Stimulated activated CD4-positive, alpha-beta T cell treated with anti-CD3 and anti-CD28 coated beads, TNF-alpha, amount 100 ng/mL, for 4 hours (primary cell): ENCODE results near the gene CNDP1.
A peak's percentile ranks its signal among the peaks of the same experiment; 100 is the strongest.
"Not testable (repeated sequence)": the region's sequence is repeated elsewhere in the genome, so short reads cannot be mapped to it uniquely, and the experiment has no call there.

Experiments
- DNase-seq, 3 experiments: peaks; one replicate each; pipeline ENCODE4 v3.0.0-alpha.2; 2020; ENCODE audit warnings: low read depth in 3 of 3

Gene CNDP1

GRCh38 chr18:74534150-74534969, at the start of gene CNDP1:
Gene CNDP1 (plus strand): TSS chr18:74534500. CDS start chr18:74534668, 168 bp downstream.
- DNase-seq = no peak

GRCh38 chr18:74486119-74486849, 48.0 kb upstream of the CNDP1 start:
- DNase-seq = no peak

- DNase-seq = no peak
Observed at GRCh38 chr18:74488354-74488753, 45.9 kb upstream of the CNDP1 start.

- DNase-seq = no peak
Observed at GRCh38 chr18:74488864-74489263, 45.4 kb upstream of the CNDP1 start.

GRCh38 chr18:74489676-74490075, 44.6 kb upstream of the CNDP1 start:
- DNase-seq = no peak

- DNase-seq = no peak
Observed at GRCh38 chr18:74492259-74492658, 42.0 kb upstream of the CNDP1 start.

GRCh38 chr18:74493689-74494088, 40.6 kb upstream of the CNDP1 start:
- DNase-seq = peak in 2 of 3 experiments; percentile 35 to 38

- no peak for DNase-seq
Observed at GRCh38 chr18:74494514-74494913, 39.8 kb upstream of the CNDP1 start.

GRCh38 chr18:74495581-74496507, 38.5 kb upstream of the CNDP1 start, which contains the start of gene CNDP2:
Gene CNDP2 (plus strand): TSS chr18:74496363. CDS start chr18:74499974, 3,611 bp downstream.
- peak; percentile 98 to 99 (median 98) for DNase-seq

GRCh38 chr18:74496508-74497323, 37.6 kb upstream of the CNDP1 start:
- no peak for DNase-seq

- DNase-seq = no peak
Observed at GRCh38 chr18:74497324-74497676, 37.0 kb upstream of the CNDP1 start.

GRCh38 chr18:74497778-74498177, 36.5 kb upstream of the CNDP1 start:
- no peak for DNase-seq

GRCh38 chr18:74498712-74499627, 35.3 kb upstream of the CNDP1 start:
- DNase-seq = peak; percentile 59 to 73 (median 68)

- peak in 2 of 3 experiments; percentile 15 to 34 for DNase-seq
Observed at GRCh38 chr18:74499633-74500032, 34.7 kb upstream of the CNDP1 start.

GRCh38 chr18:74500372-74500771, 33.9 kb upstream of the CNDP1 start:
- DNase-seq = no peak

- not testable (repeated sequence) for DNase-seq
Observed at GRCh38 chr18:74500774-74501173, 33.5 kb upstream of the CNDP1 start.

- DNase-seq = no peak
Observed at GRCh38 chr18:74501386-74501785, 32.9 kb upstream of the CNDP1 start.

GRCh38 chr18:74503137-74503536, 31.2 kb upstream of the CNDP1 start:
- DNase-seq = no peak

GRCh38 chr18:74505776-74506175, 28.5 kb upstream of the CNDP1 start:
- no peak for DNase-seq
